PFSK-1 (cell line): ENCODE data around the gene PRICKLE4.

Experiments used
- FOXP2 ChIP-seq: optimal IDR thresholded peaks from 2 replicates; pipeline ENCODE3; 2011; ENCODE audit warnings: borderline replicate concordance, control low read depth, inconsistent platforms; ENCODE audit not compliant: insufficient read depth; ENCODE audit errors: extremely low read length, extremely low read depth
- POLR2AphosphoS5 ChIP-seq: IDR thresholded peaks from 2 replicates; pipeline ENCODE4 v1.6.1; 2012; ENCODE audit warnings: low read depth, mild to moderate bottlenecking, control low read depth, low read length, moderate library complexity
- REST ChIP-seq, 2 experiments: IDR thresholded peaks; 2 replicates each; pipeline versions ENCODE4 v1.6.1 to v1.8.0; 2011 to 2012; ENCODE audit warnings: low read depth in 2 of 2, low read length in 2 of 2, control low read depth in 1 of 2, inconsistent platforms in 1 of 2, mild to moderate bottlenecking in 1 of 2, moderate library complexity in 1 of 2; ENCODE audit not compliant: insufficient read depth in 1 of 2
- SIN3A ChIP-seq: IDR thresholded peaks from 2 replicates; pipeline ENCODE4 v1.6.1; 2012; ENCODE audit warnings: mild to moderate bottlenecking, low read length, moderate library complexity, borderline replicate concordance; ENCODE audit not compliant: insufficient read depth
- TAF1 ChIP-seq: IDR thresholded peaks from 2 replicates; pipeline ENCODE4 v1.6.1; 2012; ENCODE audit warnings: low read length, control low read depth, borderline replicate concordance; ENCODE audit not compliant: insufficient read depth

PRICKLE4 gene

GRCh38 chr6:41759106-41759904, 21.3 kb upstream of the PRICKLE4 start:
- TF ChIP-seq TAF1 (no peak), REST (IDR thresholded peaks at IDR 0.05; ENCODE audit: insufficient read depth in 1 of 2, low read depth in 2 of 2, low read length in 2 of 2) (no peak), POLR2AphosphoS5 (no peak), FOXP2 (no peak), SIN3A (no peak)

GRCh38 chr6:41759905-41760579, 20.5 kb upstream of the PRICKLE4 start:
- TF ChIP-seq SIN3A (no peak), REST (IDR thresholded peaks at IDR 0.05; ENCODE audit: insufficient read depth in 1 of 2, low read depth in 2 of 2, low read length in 2 of 2) (no peak), POLR2AphosphoS5 (no peak), TAF1 (no peak), FOXP2 (no peak)

- TF ChIP-seq FOXP2 (no peak), REST (IDR thresholded peaks at IDR 0.05; ENCODE audit: insufficient read depth in 1 of 2, low read depth in 2 of 2, low read length in 2 of 2) (no peak)
These were observed 17.1 kb upstream of the PRICKLE4 start for GRCh38 chr6:41763470-41763869.

DNA sequence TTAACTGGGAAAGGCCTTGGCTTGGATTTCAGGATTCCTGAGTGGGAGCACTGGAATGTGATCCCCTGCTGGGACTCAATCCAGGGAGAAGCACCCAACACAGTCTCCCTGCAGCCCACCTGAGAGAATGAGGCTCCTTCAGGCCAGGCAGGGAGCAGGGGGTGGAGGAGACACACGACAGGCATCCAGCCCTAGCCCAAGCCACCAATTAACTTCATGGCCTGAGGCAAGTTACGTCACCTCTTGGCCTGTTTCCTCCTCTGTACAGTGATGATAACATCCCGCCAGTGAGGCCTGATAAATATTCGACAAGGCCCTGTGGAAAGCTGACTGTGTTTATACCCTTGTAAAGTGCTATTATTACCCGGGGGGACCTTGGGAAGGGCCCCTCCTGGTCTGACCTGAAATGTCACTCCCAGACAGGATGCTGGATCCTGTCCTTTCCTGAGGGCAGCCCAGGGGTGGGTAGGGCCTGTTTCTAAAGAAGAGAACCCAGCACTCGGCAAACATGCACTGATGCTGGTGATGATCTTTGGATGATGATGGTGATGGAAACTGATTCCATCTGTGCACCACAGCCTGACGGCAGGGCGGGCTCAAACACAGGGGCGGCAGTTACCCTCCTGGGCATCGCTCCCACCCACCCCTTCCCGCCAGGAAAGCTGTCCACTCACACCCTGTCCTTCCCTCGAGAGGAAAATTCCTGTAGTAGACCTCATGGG, 13.3 kb upstream of the PRICKLE4 start:
- TF ChIP-seq POLR2AphosphoS5 (no peak), FOXP2 (peak; percentile 52), SIN3A (0 out of 2 replicates have a peak, but pooled peaks have one; percentile 39), REST (IDR thresholded peaks at IDR 0.05; ENCODE audit: insufficient read depth in 1 of 2, low read depth in 2 of 2, low read length in 2 of 2) (0 out of 4 replicates have a peak, but pooled peaks of 1 of the 2 experiments have one; percentile 10)
